Activated CD8-positive, alpha-beta memory T cell treated with anti-CD3 and anti-CD28 coated beads, Interleukin-2, amount 50 U/mL, for 24 hours (primary cell): ENCODE results near the gene NBEA.
A peak's percentile ranks its signal among the peaks of the same experiment; 100 is the strongest.

ENCODE experiments used
- DNase-seq: peaks from one replicate; pipeline ENCODE4 v3.0.0-alpha.2; 2020; ENCODE audit errors: extremely low read depth

Gene NBEA

GRCh38 chr13:35702316-35702715 is 760.2 kb downstream of the NBEA start:
- DNase-seq: no peak

GRCh38 chr13:35703061-35703460 is 761.0 kb downstream of the NBEA start:
- no peak for DNase-seq

GRCh38 chr13:35704331-35704730 is 762.3 kb downstream of the NBEA start:
- no peak for DNase-seq

GRCh38 chr13:35706281-35706680 is 764.2 kb downstream of the NBEA start:
- DNase-seq: no peak

GRCh38 chr13:35706721-35707120 is 764.7 kb downstream of the NBEA start:
- no peak for DNase-seq

- no peak for DNase-seq
These were observed 769.8 kb downstream of the NBEA start for GRCh38 chr13:35711909-35712308.

GRCh38 chr13:35712907-35713761 is 771.1 kb downstream of the NBEA start:
- DNase-seq: no peak

- DNase-seq: no peak
These were observed 772.1 kb downstream of the NBEA start for GRCh38 chr13:35714121-35714520.

- no peak for DNase-seq
These were observed 772.7 kb downstream of the NBEA start for GRCh38 chr13:35714588-35715377.

GRCh38 chr13:35716186-35716585 is 774.1 kb downstream of the NBEA start:
- DNase-seq: no peak

- no peak for DNase-seq
These were observed 774.7 kb downstream of the NBEA start for GRCh38 chr13:35716729-35717128.

- DNase-seq: no peak
These were observed 776.0 kb downstream of the NBEA start for GRCh38 chr13:35718084-35718483.

GRCh38 chr13:35720290-35720689 is 778.2 kb downstream of the NBEA start:
- DNase-seq: no peak

GRCh38 chr13:35720690-35721554 is 778.9 kb downstream of the NBEA start:
- DNase-seq: peak; percentile 14
